GM12864 (cell line): ENCODE measurements around the gene SLC34A1.
A peak's percentile ranks its signal among the peaks of the same experiment; 100 is the strongest.
"Not testable (repeated sequence)": the region's sequence is repeated elsewhere in the genome, so short reads cannot be mapped to it uniquely, and the experiment has no call there.

ENCODE experiments used
- DNase-seq: peaks from one replicate; pipeline ENCODE4 v3.0.0-alpha.2; 2011; ENCODE audit warnings: low read depth
- H3K4me3 ChIP-seq: 2 replicates; pipeline ENCODE4 v1.5.1; 2011; ENCODE audit warnings: mild to moderate bottlenecking, low read depth, low read length, control low read depth
- TF ChIP-seq, protein P1 (sequence below): IDR thresholded peaks from 2 replicates; pipeline ENCODE4 v1.5.1; 2011; ENCODE audit warnings: low read depth, mild to moderate bottlenecking, moderate library complexity, low read length, control low read depth, inconsistent platforms; ENCODE audit errors: missing control alignments

The SLC34A1 gene

DNA sequence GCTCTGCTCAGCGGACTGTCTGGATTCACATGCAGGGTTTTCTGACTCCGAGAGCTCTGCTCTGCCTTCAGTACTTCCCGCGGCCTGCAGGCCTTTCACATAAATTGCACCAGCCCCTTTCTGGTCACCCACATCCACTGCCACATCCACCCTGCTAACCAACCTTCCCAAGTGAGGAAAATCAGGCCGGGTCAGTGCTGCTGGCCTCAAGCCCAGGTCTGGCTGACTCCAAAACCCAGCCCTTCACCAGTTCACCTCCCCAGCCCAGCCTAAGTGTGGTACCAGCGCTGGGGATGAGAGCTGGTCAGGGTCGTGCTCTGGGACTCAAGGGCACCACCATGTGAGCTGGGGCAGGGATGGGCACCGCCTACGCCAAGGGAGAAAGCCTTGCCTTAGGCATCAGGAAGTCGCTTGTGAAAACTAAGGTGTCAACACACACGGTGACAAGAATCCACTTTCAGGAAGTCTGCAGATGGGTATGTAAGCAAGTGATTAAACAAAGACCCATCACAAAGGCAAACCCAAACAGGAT is 45.1 kb upstream of the SLC34A1 start:
- DNase-seq: no peak
- TF ChIP-seq, protein P1, sequence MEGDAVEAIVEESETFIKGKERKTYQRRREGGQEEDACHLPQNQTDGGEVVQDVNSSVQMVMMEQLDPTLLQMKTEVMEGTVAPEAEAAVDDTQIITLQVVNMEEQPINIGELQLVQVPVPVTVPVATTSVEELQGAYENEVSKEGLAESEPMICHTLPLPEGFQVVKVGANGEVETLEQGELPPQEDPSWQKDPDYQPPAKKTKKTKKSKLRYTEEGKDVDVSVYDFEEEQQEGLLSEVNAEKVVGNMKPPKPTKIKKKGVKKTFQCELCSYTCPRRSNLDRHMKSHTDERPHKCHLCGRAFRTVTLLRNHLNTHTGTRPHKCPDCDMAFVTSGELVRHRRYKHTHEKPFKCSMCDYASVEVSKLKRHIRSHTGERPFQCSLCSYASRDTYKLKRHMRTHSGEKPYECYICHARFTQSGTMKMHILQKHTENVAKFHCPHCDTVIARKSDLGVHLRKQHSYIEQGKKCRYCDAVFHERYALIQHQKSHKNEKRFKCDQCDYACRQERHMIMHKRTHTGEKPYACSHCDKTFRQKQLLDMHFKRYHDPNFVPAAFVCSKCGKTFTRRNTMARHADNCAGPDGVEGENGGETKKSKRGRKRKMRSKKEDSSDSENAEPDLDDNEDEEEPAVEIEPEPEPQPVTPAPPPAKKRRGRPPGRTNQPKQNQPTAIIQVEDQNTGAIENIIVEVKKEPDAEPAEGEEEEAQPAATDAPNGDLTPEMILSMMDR: no peak
- H3K4me3 ChIP-seq: no peak overlapping the region

DNA sequence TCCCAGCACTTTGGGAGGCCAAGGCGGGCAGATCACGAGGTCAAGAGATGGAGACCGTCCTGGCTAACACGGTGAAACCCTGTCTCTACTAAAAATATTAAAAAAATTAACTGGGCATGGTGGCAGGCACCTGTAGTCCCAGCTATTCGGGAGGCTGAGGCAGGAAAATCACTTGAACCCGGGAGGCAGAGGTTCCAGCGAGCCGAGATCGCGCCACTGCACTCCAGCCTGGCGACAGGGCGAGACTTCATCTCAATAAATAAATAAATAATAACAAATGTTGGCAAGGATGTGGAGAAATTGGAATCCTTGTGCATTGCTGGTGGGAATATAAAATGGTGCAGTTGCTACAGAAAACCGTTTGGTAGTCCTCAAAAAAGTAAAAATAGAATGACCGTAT is 41.2 kb upstream of the SLC34A1 start:
- not testable (repeated sequence) for H3K4me3 ChIP-seq, DNase-seq

DNA sequence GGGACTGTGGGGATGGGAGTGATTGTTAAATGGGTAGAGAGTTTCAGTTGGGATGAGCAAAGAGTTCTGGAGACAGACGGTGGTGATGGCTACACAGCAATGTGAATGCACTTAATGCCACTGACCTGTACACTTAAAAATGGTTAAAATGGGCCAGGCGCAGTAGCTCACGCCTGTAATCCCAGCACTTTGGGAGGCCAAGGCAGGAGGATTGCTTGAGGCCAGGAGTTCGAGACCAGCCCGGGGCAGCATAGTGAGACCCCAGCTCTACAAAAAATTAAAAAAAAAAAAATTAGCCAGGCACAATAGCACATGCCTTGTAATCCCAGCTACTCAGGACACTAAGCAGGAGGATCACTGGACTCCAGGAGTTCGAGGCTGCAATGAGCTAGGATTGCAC is 40.5 kb upstream of the SLC34A1 start:
- TF ChIP-seq, protein P1: no peak
- H3K4me3 ChIP-seq: no peak overlapping the region
- DNase-seq: no peak

DNA sequence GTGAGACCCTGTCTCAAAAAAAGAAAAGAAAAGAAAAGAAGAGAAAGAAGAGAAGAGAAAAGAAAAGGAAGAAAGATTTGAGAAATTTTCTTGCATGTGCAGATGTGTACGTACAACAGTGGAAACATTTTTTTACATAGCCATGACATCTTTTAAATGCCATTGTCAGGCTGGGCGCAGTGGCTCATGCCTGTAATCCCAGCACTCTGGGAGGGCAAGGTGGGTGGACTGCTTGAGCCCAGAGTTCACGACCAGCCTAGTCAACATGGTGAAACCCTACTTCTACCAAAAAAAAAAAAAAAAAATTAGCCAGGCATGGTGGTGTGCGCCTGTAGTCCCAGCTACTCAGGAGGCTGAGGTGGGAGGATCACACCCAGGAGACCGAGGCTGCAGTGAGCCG is 39.3 kb upstream of the SLC34A1 start:
- TF ChIP-seq, protein P1: no peak
- no peak for DNase-seq
- H3K4me3 ChIP-seq: no peak overlapping the region

DNA sequence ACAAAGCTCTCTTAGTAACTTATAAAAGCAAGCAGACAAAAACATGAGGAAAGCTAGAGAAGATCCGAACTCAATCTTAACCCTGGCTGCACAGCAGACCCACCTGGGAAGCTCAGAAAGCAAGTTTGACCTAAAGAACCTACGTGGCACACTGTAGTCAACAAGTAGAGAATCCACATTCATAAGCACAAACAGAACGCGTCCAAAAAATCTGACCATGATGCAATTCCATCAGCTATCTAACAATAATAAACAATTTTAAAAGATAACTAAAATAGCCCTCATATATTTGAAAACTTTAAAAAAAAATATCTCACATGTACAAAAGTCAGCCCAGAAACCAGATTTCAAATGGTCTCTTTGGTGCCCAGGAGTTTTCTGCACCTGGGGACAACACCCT is 37.4 kb upstream of the SLC34A1 start:
- TF ChIP-seq, protein P1: no peak
- DNase-seq: no peak
- no peak overlapping the region for H3K4me3 ChIP-seq

GRCh38 chr5:177347699-177348098 is 36.5 kb upstream of the SLC34A1 start:
- DNase-seq: no peak
- no peak overlapping the region for H3K4me3 ChIP-seq
- TF ChIP-seq, protein P1: no peak

DNA sequence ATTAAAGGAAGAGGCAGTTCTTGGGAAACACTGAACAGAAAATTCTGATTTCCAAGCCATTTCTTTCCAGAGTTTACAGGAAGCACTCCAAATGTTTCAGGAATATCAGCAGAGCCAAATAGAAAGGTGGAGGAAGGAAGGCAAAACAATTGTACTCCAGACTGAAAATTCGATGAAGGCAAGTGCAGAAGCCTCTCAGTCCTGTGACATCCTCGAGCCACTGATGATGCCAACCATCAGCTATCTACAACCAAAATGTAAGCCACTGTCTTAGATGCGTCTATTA is 34.9 kb upstream of the SLC34A1 start:
- no peak overlapping the region; the same call in 1 of the 2 replicates for H3K4me3 ChIP-seq
- TF ChIP-seq, protein P1: no peak
- DNase-seq: no peak

GRCh38 chr5:177349762-177350161 is 34.5 kb upstream of the SLC34A1 start:
- DNase-seq: no peak
- peak overlapping the region; percentile 97 for H3K4me3 ChIP-seq
- TF ChIP-seq, protein P1: no peak
